ENCODE data around the gene BANF1.

Gene BANF1

GRCh38 chr11:66013762-66014100, 11.4 kb downstream of the BANF1 start:
- no peaks in the 10 kb centered on the region for H3K9me2 ChIP-seq (ENCODE audit: low read depth, low read length)
- no peaks in the 10 kb centered on the region for H3K79me2 ChIP-seq (ENCODE audit: insufficient read depth, low read length)
- H4K20me1 ChIP-seq (ENCODE audit: insufficient read depth, low read length) = no peaks in the 10 kb centered on the region
- TF ChIP-seq, protein P1, sequence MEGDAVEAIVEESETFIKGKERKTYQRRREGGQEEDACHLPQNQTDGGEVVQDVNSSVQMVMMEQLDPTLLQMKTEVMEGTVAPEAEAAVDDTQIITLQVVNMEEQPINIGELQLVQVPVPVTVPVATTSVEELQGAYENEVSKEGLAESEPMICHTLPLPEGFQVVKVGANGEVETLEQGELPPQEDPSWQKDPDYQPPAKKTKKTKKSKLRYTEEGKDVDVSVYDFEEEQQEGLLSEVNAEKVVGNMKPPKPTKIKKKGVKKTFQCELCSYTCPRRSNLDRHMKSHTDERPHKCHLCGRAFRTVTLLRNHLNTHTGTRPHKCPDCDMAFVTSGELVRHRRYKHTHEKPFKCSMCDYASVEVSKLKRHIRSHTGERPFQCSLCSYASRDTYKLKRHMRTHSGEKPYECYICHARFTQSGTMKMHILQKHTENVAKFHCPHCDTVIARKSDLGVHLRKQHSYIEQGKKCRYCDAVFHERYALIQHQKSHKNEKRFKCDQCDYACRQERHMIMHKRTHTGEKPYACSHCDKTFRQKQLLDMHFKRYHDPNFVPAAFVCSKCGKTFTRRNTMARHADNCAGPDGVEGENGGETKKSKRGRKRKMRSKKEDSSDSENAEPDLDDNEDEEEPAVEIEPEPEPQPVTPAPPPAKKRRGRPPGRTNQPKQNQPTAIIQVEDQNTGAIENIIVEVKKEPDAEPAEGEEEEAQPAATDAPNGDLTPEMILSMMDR (IDR thresholded peaks at IDR 0.05; ENCODE audit: low read length) = no peak
- no peak for TF ChIP-seq EZH2 (IDR thresholded peaks at IDR 0.05; ENCODE audit: borderline replicate concordance, low read length)
- no peak overlapping the region for H2AFZ ChIP-seq (ENCODE audit: low read length)
- H3K4me3 ChIP-seq (ENCODE audit: low read depth, low read length, poor library complexity, severe bottlenecking) = no peak overlapping the region
- H3K36me3 ChIP-seq (ENCODE audit: insufficient read depth, low read length) = no peaks in the 10 kb centered on the region
- no peak overlapping the region for H3K9ac ChIP-seq (ENCODE audit: low read length)
- no peaks in the 10 kb centered on the region for H3F3A ChIP-seq (ENCODE audit: insufficient read depth, low read length)
- no peak overlapping the region for H3K4me2 ChIP-seq (ENCODE audit: low read length)
- no peaks in the 10 kb centered on the region for H3K4me1 ChIP-seq (ENCODE audit: insufficient read depth, low read length, severe bottlenecking)
- no peaks in the 10 kb centered on the region for H3K27me3 ChIP-seq (ENCODE audit: insufficient read depth, low read length)
- no peaks in the 10 kb centered on the region for H3K9me3 ChIP-seq (ENCODE audit: low read length)
- H3K27ac ChIP-seq (ENCODE audit: low read depth, low read length, poor library complexity, severe bottlenecking) = no peak overlapping the region

DNA sequence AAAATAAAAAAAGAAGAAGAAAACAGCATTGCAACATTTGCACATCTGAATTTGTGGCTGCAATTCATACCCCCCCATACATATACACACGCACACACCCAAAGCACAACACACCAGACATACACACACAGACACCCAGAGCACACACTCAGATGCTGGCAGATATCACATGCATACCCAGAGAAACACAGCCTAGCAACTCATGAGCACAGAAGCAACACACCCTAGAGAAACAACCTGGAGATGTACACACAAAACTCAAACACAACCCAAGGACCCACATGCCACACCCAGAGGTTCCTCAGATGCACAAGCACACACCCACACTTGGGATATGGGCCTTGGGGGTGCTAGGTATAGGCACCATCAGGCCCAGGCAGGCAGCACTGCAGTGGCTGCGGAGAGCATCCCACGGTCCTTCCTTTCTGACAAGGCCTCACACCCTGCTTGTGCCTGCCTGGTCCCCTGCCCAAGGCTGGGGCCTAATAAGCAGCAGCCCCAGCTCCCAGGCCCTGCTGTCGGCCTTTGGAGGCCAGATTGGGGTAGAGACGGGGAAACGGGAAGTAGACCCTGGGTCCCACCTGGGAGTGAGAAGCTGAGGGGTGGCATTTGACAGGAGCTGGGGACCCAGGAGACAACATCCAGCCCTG, 12.6 kb downstream of the BANF1 start:
- Histone ChIP-seq H3K4me1 (ENCODE audit: insufficient read depth, low read length, severe bottlenecking) (no peaks in the 10 kb centered on the region), H3K4me3 (ENCODE audit: low read depth, low read length, poor library complexity, severe bottlenecking) (no peak overlapping the region), H3K9ac (ENCODE audit: low read length) (no peak overlapping the region), H3F3A (ENCODE audit: insufficient read depth, low read length) (no peaks in the 10 kb centered on the region), H3K79me2 (ENCODE audit: insufficient read depth, low read length) (no peaks in the 10 kb centered on the region), H4K20me1 (ENCODE audit: insufficient read depth, low read length) (no peaks in the 10 kb centered on the region), H3K27ac (ENCODE audit: low read depth, low read length, poor library complexity, severe bottlenecking) (no peak overlapping the region), H3K27me3 (ENCODE audit: insufficient read depth, low read length) (no peaks in the 10 kb centered on the region), H3K36me3 (ENCODE audit: insufficient read depth, low read length) (no peaks in the 10 kb centered on the region), H2AFZ (ENCODE audit: low read length) (no peak overlapping the region), H3K4me2 (ENCODE audit: low read length) (no peak overlapping the region), H3K9me3 (ENCODE audit: low read length) (no peaks in the 10 kb centered on the region), H3K9me2 (ENCODE audit: low read depth, low read length) (no peaks in the 10 kb centered on the region)
- no peak for TF ChIP-seq EZH2 (IDR thresholded peaks at IDR 0.05; ENCODE audit: borderline replicate concordance, low read length)
- TF ChIP-seq, protein P1 (IDR thresholded peaks at IDR 0.05; ENCODE audit: low read length) = no peak

DNA sequence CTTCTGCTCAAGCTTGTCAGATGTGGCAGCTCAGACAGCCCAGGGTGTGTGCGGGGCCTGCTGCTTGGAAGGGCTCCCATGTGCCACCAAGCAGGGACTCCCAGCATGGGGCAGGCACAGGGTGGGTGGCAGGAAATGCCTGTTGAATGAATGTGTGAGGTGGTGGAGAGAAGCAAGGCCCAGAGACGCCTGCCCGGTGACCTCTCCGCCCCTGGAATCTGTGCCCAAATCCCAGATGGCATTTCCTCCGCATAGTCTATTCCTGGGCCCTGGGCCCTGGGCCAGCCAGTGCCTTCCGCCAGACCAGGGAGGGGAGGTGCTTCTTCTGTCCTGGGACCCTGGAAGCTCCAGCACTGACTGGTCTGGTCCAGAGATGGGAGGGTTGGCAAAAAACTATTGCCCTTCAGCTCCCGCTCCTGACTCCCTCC, 13.2 kb downstream of the BANF1 start:
- TF ChIP-seq, protein P1 (IDR thresholded peaks at IDR 0.05; ENCODE audit: low read length) = no peak
- no peak for TF ChIP-seq EZH2 (IDR thresholded peaks at IDR 0.05; ENCODE audit: borderline replicate concordance, low read length)
- Histone ChIP-seq H3K79me2 (ENCODE audit: insufficient read depth, low read length) (no peaks in the 10 kb centered on the region), H3K9ac (ENCODE audit: low read length) (no peak overlapping the region), H3K4me2 (ENCODE audit: low read length) (no peak overlapping the region), H3K4me3 (ENCODE audit: low read depth, low read length, poor library complexity, severe bottlenecking) (no peak overlapping the region), H4K20me1 (ENCODE audit: insufficient read depth, low read length) (no peaks in the 10 kb centered on the region), H3K27ac (ENCODE audit: low read depth, low read length, poor library complexity, severe bottlenecking) (no peak overlapping the region), H3K27me3 (ENCODE audit: insufficient read depth, low read length) (no peaks in the 10 kb centered on the region), H3K4me1 (ENCODE audit: insufficient read depth, low read length, severe bottlenecking) (no peaks in the 10 kb centered on the region), H3K9me3 (ENCODE audit: low read length) (no peaks in the 10 kb centered on the region), H3K36me3 (ENCODE audit: insufficient read depth, low read length) (no peaks in the 10 kb centered on the region), H2AFZ (ENCODE audit: low read length) (no peak overlapping the region), H3F3A (ENCODE audit: insufficient read depth, low read length) (no peaks in the 10 kb centered on the region), H3K9me2 (ENCODE audit: low read depth, low read length) (no peaks in the 10 kb centered on the region)

Measured in OCI-LY1 (cell line).